RWPE1 (cell line): ENCODE data around the gene PCLAF.
A peak's percentile ranks its signal among the peaks of the same experiment; 100 is the strongest.
"Not testable (repeated sequence)": the region's sequence is repeated elsewhere in the genome, so short reads cannot be mapped to it uniquely, and the experiment has no call there.

ENCODE experiments used
- CTCF ChIA-PET: fragments of 350-600 bp; sonication (Branson Sonifier 250); formaldehyde crosslinking; extraction: SDS; loops from one replicate; lab custom pipeline; 2021; lab: Yijun Ruan, JAX
- POLR2A ChIA-PET: fragments of 400-600 bp; formaldehyde crosslinking; extraction: SDS; loops from one replicate; lab custom pipeline; 2020; ENCODE audit warnings: antibody characterized with exemption; ENCODE audit not compliant: low non-redundant PET; lab: Yijun Ruan, JAX
- DNase-seq: peaks from one replicate; pipeline ENCODE4 v3.0.0; 2012; ENCODE audit warnings: low spot score
- H3K27ac ChIP-seq: fragments of 450-650 bp; 2 replicates; pipeline ENCODE4 v1.5.1; 2017
- CTCF ChIP-seq: fragments of 450-650 bp; conservative IDR thresholded peaks from 2 replicates; pipeline ENCODE4 v1.5.1; 2017; ENCODE audit warnings: low read depth, mild to moderate bottlenecking

PCLAF gene

GRCh38 chr15:64355348-64355943 is 25.8 kb downstream of the PCLAF start:
- ChIA-PET POLR2A (no interaction called here), CTCF (interaction anchor here (0.6 to 1.4 kb wide), 4 partner anchors 29 to 181 kb away, joined by 3 to 8 read pairs (median 4); no protein-coding TSS in a partner anchor)
- peak; percentile 17 for DNase-seq
- TF ChIP-seq CTCF: no peak
- peak overlapping the region; percentile 93 for H3K27ac ChIP-seq

GRCh38 chr15:64354688-64355344 is 26.4 kb downstream of the PCLAF start:
- H3K27ac ChIP-seq: peak overlapping the region; percentile 93
- no peak for DNase-seq
- TF ChIP-seq CTCF: no peak
- CTCF ChIA-PET: interaction anchor here (0.6 to 1.4 kb wide), 2 partner anchors 145 to 181 kb away, joined by 4 to 8 read pairs; no protein-coding TSS in a partner anchor
- POLR2A ChIA-PET: no interaction called here

- DNase-seq: no peak
- POLR2A ChIA-PET: no interaction called here
- CTCF ChIA-PET: no interaction called here
- H3K27ac ChIP-seq: peak overlapping the region; percentile 26
- no peak for TF ChIP-seq CTCF
These were observed 30.0 kb downstream of the PCLAF start for GRCh38 chr15:64351265-64351664.

- no peak for DNase-seq
- ChIA-PET CTCF (interaction anchor here (0.6 to 0.9 kb wide), 2 partner anchors 10 to 1252 kb away, joined by 3 to 4 read pairs; no protein-coding TSS in a partner anchor), POLR2A (no interaction called here)
- no peak for TF ChIP-seq CTCF
- no peak overlapping the region for H3K27ac ChIP-seq
These were observed 31.9 kb downstream of the PCLAF start for GRCh38 chr15:64349375-64349774.

GRCh38 chr15:64348455-64348854 is 32.8 kb downstream of the PCLAF start:
- no peak for TF ChIP-seq CTCF
- ChIA-PET POLR2A (no interaction called here), CTCF (interaction anchor here (0.6 kb wide), 1 partner anchor 281 kb away, joined by 3 read pairs; no protein-coding TSS in a partner anchor)
- DNase-seq: no peak
- no peak overlapping the region for H3K27ac ChIP-seq

GRCh38 chr15:64346242-64346641 is 35.0 kb downstream of the PCLAF start:
- DNase-seq, H3K27ac ChIP-seq, CTCF ChIA-PET, POLR2A ChIA-PET: not testable (repeated sequence)
